Nephron (organoid): Measurements from ENCODE around the gene SLC3A2.

Source experiments
- H3K27ac Mint-ChIP-seq, 3 experiments: 2 replicates each; pipeline ENCODE4 v1.8.0; 2020; ENCODE audit warnings: mixed read lengths in 3 of 3, mild to moderate bottlenecking in 2 of 3, moderate library complexity in 1 of 3
- H3K27me3 Mint-ChIP-seq: 2 replicates; pipeline ENCODE4 v1.8.0; 2021; ENCODE audit warnings: low read depth, mild to moderate bottlenecking, moderate library complexity, mixed read lengths
- H3K36me3 Mint-ChIP-seq: 2 replicates; pipeline ENCODE4 v1.8.0; 2020; ENCODE audit warnings: low read depth, mixed read lengths
- H3K4me1 Mint-ChIP-seq: 2 replicates; pipeline ENCODE4 v1.8.0; 2020; ENCODE audit warnings: mixed read lengths
- H3K4me3 Mint-ChIP-seq, 3 experiments: 2 replicates each; pipeline ENCODE4 v1.8.0; 2020; ENCODE audit warnings: mild to moderate bottlenecking in 3 of 3, mixed read lengths in 3 of 3, moderate library complexity in 2 of 3
- H3K9me3 Mint-ChIP-seq: 2 replicates; pipeline ENCODE4 v1.8.0; 2020; ENCODE audit warnings: mixed read lengths
- TF ChIP-seq, protein P1 (sequence below), 3 experiments: fragments of 200-600 bp; sonication (generic); IDR thresholded peaks; one replicate each; pipeline ENCODE4 v1.5.0; 2021; ENCODE audit warnings: antibody characterized with exemption in 3 of 3; ENCODE audit not compliant: unreplicated experiment in 3 of 3

Gene SLC3A2

DNA sequence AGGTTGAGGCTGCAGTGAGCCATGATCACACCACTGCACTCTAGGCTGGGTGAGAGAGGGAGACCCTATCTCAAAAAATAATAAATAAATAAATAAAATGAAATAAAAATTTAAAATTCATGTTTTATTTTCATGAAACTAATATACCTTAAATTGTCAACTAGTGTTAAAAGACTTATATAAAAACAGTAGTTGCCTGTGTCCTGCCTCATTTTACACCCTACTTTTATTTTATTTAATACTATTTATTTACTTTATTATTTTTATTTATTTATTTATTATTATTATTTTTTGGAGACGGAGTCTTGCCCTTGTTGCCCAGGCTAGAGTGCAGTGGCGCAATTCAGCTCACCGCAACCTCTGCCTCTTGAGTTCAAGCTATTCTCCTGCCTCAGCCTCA lies 36.5 kb upstream of the SLC3A2 start:
- H3K27me3 Mint-ChIP-seq, result no peaks in the 10 kb centered on the region
- peak overlapping the region in 1 of 3 experiments; percentile 71 for H3K27ac Mint-ChIP-seq
- H3K36me3 Mint-ChIP-seq, result no peaks in the 10 kb centered on the region
- TF ChIP-seq, protein P1, sequence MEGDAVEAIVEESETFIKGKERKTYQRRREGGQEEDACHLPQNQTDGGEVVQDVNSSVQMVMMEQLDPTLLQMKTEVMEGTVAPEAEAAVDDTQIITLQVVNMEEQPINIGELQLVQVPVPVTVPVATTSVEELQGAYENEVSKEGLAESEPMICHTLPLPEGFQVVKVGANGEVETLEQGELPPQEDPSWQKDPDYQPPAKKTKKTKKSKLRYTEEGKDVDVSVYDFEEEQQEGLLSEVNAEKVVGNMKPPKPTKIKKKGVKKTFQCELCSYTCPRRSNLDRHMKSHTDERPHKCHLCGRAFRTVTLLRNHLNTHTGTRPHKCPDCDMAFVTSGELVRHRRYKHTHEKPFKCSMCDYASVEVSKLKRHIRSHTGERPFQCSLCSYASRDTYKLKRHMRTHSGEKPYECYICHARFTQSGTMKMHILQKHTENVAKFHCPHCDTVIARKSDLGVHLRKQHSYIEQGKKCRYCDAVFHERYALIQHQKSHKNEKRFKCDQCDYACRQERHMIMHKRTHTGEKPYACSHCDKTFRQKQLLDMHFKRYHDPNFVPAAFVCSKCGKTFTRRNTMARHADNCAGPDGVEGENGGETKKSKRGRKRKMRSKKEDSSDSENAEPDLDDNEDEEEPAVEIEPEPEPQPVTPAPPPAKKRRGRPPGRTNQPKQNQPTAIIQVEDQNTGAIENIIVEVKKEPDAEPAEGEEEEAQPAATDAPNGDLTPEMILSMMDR (IDR thresholded peaks at IDR 0.05; ENCODE audit: unreplicated experiment in 3 of 3), result no peak
- no peak overlapping the region for H3K4me3 Mint-ChIP-seq
- H3K9me3 Mint-ChIP-seq, result no peaks in the 10 kb centered on the region
- peaks cover 10% of the 10 kb centered on the region for H3K4me1 Mint-ChIP-seq

DNA sequence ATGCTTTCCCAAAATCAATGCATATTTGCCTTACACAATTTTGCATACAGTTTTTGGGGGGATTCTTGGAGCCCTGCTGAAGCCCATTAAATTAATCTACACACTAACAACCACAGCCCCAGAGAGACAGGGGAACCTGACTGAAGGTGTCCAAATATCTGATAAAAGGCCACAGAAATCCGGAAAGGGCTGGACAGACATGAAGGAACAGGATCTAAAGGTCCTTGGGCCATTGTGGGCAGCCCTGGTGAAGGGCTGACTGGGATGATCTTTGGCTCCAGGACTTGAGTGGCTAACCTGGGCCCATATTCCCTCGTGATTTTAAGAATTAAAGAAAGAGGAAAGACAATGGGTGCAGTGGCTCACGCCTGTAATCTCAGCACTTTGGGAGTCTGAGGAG lies 34.5 kb upstream of the SLC3A2 start:
- H3K36me3 Mint-ChIP-seq, result no peaks in the 10 kb centered on the region
- TF ChIP-seq, protein P1 (IDR thresholded peaks at IDR 0.05; ENCODE audit: unreplicated experiment in 3 of 3), result no peak
- H3K9me3 Mint-ChIP-seq, result no peaks in the 10 kb centered on the region
- H3K27ac Mint-ChIP-seq, result no peak overlapping the region
- H3K4me1 Mint-ChIP-seq, result no peaks in the 10 kb centered on the region
- no peaks in the 10 kb centered on the region for H3K27me3 Mint-ChIP-seq
- H3K4me3 Mint-ChIP-seq, result no peak overlapping the region

DNA sequence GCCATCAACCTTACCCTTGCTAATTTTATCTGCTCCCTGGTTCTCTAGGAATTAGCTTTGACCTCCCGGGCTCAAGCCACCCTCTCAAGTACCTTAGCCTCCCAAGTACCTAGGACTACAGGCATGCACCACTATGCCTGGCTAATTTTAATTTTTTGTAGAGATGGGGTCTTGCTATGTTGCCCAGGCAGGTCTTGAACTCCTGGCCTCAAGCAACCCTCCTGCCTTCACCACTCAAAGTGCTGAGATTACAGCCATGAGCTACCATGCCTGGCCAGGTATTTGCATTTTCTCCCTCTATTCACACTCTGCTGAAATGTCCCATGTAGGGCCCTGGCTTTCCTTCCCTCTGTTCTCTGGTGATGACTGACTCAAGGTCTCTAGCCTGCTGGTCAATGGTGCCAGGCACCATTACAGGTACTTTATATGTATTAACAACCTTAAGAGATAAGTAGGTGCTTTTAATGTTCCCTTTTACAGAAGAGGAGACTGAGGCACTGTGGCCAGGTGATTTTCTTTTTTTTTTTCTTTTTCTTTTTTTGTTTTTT lies 32.9 kb upstream of the SLC3A2 start:
- H3K27ac Mint-ChIP-seq, result peak overlapping the region in 1 of 3 experiments; percentile 50
- H3K27me3 Mint-ChIP-seq, result no peaks in the 10 kb centered on the region
- H3K9me3 Mint-ChIP-seq, result no peaks in the 10 kb centered on the region
- peaks cover 9% of the 10 kb centered on the region for H3K4me1 Mint-ChIP-seq
- H3K36me3 Mint-ChIP-seq, result peaks cover 12% of the 10 kb centered on the region
- TF ChIP-seq, protein P1 (IDR thresholded peaks at IDR 0.05; ENCODE audit: unreplicated experiment in 3 of 3), result no peak
- H3K4me3 Mint-ChIP-seq, result no peak overlapping the region

DNA sequence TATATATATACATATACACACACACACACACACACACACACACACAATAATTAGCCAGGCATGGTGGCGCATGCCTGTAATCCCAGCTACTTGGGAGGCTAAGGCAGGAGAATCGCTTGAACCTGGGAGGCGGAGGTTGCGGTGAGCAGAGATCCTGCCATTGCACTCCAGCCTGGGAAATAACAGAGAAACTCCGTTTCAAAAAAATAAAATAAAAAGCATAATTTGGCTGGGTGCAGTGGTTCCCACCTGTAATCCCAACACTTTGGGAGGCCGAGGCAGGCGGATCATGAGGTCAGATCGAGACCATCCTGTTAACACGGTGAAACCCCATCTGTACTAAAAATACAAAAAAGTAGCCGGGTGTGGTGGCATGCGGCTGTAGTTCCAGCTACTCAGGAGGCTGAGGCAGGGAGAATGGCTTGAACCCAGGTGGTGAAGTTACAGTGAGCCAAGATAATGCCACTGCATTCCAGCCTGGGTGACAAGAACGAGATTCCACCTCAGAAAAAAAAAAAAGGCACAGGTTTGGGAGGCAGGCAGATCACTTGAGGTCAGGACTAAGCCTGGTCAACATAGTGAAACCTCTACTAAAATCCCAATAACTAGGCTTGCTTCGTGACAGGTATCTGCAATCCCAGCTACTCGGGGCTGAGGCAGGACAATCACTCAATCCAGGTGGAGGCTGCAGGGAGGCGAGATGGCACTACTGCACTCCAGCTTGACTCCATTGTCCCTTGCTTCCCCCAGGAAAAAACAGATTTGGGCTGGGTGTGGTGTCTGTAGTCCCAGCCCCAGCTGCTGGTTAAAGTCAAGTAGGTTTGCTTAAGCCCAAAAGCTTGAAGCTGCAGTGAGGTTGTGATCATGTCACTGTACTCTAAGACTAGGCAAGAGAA lies 29.5 kb upstream of the SLC3A2 start:
- Mint-ChIP-seq H3K9me3 (no peaks in the 10 kb centered on the region), H3K27ac (peak overlapping the region in 1 of 3 experiments; percentile 42), H3K4me1 (peaks cover 40% of the 10 kb centered on the region), H3K36me3 (peaks cover 41% of the 10 kb centered on the region), H3K4me3 (peak overlapping the region; percentile 38 to 76 (median 62)), H3K27me3 (no peaks in the 10 kb centered on the region)
- TF ChIP-seq, protein P1 (IDR thresholded peaks at IDR 0.05; ENCODE audit: unreplicated experiment in 3 of 3), result no peak

DNA sequence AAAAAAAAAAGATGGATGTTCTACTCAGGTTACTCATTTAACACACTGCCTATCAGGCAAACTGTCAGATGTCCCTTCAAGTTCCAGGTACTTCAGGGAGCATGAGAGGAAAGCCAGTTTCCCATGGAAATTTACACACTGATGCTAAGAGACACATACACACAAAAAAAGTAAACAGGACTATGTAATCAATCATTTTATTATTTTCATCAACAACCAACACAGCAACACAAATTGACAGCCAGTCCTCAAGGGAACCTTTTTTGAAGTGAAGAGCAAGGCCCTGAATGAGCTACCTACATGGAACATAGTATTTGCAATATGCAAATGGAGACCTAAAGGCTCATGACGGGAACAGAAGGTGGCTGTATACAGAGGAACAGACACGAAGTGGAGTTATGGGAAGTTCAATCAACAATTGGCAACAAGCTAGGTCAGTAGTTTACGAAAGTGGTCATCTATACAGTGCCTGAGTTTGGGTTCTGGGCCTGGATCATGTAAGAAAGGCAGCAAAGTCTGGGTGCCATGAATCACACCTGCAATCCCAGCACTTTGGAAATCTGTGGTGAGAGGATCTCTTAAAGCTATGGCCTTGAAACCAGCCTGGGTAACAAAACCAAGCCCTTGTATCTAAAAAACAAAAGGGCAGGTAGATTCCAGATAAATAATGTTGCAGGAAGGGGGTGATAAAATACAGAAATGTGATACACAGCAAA lies 28.7 kb upstream of the SLC3A2 start:
- no peaks in the 10 kb centered on the region for H3K27me3 Mint-ChIP-seq
- TF ChIP-seq, protein P1 (IDR thresholded peaks at IDR 0.05; ENCODE audit: unreplicated experiment in 3 of 3), result no peak
- H3K4me1 Mint-ChIP-seq, result peaks cover 43% of the 10 kb centered on the region
- H3K4me3 Mint-ChIP-seq, result peak overlapping the region; percentile 38 to 76 (median 62)
- no peaks in the 10 kb centered on the region for H3K9me3 Mint-ChIP-seq
- peaks cover 41% of the 10 kb centered on the region for H3K36me3 Mint-ChIP-seq
- H3K27ac Mint-ChIP-seq, result peak overlapping the region in 1 of 3 experiments; percentile 42
